HT-29 (cell line): Measurements from ENCODE around the gene ALDH1A2. TPM values are rescaled to one million over a fixed set of nuclear protein-coding genes. Genes with fewer than 3 reads are reported as not detected.
A peak's percentile ranks its signal among the peaks of the same experiment; 100 is the strongest.
"Not testable (repeated sequence)": the region's sequence is repeated elsewhere in the genome, so short reads cannot be mapped to it uniquely, and the experiment has no call there.

ENCODE experiments used
- DNase-seq: peaks from one replicate; pipeline ENCODE4 v3.0.0-alpha.2; 2015; ENCODE audit warnings: low spot score
- total RNA-seq: library from RNA; depleted of rRNA; stranded (reverse); fragments of >200 nt; shearing (Covaris generic); gene quantifications from 2 replicates; pipeline ENCODE4 v1.2.3, GENCODE V29; 2014

ALDH1A2 gene
- total RNA-seq, 1 experiment from 2014 or later = 0.25 TPM

- not testable (repeated sequence) for DNase-seq
These were observed 65.8 kb downstream of the ALDH1A2 start for GRCh38 chr15:57999699-58000098.

GRCh38 chr15:57996561-57996960, 69.0 kb downstream of the ALDH1A2 start:
- no peak for DNase-seq

DNA sequence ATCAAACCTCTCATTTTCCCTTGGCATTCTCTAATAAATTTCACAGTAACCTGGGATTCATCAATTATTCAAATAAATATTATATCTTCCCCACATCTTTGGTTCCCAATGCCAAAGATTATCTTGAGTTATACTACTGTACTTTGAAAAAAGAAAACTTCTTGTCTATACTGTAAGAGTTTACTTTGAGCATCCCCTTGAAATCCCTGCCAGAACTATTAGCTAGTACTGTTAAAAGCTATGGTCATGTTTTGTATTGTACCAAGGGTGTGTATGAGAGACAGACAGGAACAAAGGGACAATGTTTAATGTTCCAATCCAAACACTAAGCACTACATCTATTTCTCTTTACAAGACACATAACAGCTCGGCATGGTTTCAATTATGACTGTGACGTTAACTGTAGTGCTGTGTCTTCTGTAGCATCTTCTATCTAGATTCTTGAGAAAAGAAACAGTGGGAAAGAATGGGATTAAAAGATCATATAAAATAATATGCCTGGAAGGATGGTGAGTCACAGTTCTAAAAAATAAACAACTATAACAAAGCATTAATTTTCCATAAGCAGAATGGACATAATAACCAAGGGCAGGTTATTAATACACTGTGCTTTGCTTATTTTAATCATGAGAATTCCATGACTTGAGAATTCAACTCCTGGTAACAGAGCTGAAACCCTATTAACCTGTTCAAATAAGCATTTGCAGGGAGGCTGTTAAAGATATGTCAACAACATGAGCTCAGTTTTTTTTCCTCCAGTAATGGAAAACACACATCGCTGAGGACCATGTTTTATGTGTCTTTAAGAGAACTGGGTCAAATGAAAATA, 71.1 kb downstream of the ALDH1A2 start:
- DNase-seq = no peak

DNA sequence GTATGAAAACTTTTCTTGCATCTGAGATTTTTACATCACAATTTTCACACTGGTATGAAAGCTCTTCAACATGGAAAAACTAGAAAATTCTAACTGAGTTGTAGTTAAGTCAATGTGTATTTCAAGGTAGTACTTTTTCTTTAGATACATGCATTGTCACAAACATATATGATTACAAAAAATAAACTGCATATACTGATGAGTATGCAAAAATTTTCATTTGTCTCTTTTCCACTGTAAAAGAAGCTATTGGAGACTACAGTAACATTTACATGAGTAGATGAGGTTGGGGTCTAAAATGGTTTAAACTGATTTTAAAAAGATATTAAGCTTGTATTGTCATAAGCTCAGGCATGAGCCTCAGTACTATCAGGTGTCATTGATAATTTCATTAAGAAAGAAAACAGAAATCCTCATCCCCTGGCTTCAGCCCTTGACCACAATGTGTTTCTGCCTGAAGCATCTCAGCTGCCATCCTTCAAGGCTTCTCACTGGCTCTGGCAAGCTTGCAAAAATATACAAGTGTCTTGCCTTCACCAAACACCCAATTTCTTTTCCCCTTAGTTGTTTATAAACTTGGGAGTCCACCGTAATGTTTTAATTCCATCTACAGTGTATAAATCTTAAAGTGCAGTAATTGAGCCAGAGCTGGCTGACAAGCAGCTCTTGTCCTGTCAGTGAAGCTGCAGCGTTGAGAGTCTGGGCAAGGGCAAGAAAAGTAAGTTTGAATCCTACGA, 71.9 kb downstream of the ALDH1A2 start:
- no peak for DNase-seq

GRCh38 chr15:57992761-57993355, 72.7 kb downstream of the ALDH1A2 start:
- no peak for DNase-seq

- no peak for DNase-seq
These were observed 92.0 kb downstream of the ALDH1A2 start for GRCh38 chr15:57973534-57973933.

GRCh38 chr15:57972864-57973263, 92.6 kb downstream of the ALDH1A2 start:
- no peak for DNase-seq

GRCh38 chr15:57969996-57970395, 95.5 kb downstream of the ALDH1A2 start:
- no peak for DNase-seq

GRCh38 chr15:57969355-57969754, 96.2 kb downstream of the ALDH1A2 start:
- DNase-seq = peak; percentile 46

DNA sequence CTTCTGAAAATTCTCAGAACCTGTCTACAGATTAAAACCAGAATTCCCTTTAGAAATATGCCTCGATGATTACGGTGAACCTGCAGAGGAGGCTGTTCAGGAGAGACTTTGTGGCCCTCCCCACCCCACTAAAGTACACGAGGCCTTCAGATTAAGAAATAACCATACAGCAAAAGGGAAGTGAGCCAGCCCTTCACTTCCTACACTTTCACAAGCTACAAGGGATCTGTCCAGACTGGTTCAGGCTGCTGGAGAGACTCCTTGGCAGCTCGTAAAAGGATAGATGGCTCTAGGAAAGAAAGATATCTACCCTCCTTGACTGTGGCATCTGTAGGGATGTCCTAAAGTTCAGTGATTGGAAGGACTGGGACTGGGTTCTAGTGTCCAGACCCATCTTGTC, 102.6 kb downstream of the ALDH1A2 start:
- no peak for DNase-seq

GRCh38 chr15:57961919-57962318, 103.6 kb downstream of the ALDH1A2 start:
- no peak for DNase-seq

DNA sequence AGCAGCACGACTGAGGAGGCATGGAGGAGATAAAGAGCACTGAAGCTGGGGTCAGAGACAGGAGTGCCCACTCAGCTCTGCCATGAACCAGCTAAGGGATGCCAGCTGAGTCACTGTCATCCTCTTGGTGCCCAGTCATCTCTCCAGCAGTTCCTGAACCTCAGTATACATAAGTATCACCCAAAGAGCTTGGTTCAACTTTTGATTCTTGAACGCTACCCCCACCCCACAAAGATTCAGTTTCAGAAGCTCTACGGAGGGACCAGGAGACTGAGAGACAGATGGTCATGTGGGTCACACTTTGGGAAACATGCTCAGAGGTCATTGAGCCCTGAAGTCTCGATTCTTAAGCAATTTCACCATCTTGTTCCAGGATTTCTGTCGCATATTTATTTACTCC, 108.4 kb downstream of the ALDH1A2 start:
- DNase-seq = no peak

DNA sequence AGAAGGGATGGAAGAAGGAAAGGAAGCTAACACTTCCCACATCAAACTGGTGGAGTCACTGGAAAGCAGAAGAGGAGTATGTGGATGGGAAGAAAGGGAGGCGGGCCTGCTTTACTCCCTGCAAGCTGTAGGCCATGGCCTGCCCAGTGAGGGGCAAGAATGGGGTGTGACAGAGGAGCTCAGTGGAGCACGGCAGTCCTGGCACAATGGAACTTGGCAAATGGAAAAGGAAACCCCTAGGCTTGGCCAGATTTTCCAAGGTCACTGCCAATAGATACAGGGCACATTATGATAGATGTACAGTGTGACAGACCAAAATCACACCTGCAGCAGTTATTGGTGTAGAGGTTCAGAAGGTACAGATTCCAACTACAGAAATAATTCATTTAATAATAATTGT, 111.6 kb downstream of the ALDH1A2 start:
- DNase-seq = no peak

GRCh38 chr15:57951328-57951932, 114.1 kb downstream of the ALDH1A2 start:
- DNase-seq = no peak

DNA sequence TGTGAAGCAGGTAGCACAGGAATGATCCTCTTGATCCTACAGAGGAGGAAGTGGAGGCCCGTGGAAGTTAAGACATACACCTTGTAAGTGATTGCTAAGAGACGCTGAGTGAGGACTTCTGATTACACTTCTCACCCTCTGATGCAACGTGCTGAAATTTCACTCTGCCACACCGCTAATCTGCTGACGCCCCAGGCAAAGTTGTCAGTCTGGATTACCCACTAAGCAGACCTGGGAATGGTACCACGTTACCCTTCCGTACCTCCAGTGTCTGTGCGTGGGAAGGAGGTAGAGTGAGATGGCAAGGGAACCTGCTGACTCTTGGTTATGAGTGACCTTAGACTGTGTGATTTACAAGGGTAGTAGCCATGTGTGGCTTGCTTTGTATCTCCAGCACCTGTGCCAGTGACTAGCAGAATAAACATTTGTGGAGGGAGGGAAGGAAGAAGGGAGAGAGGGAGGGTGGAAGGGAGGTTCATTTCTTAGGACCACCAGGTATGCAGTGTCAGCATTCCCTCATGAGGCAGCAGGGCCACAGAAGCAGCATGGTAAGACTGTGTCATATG, 115.0 kb downstream of the ALDH1A2 start:
- DNase-seq = peak; percentile 5

GRCh38 chr15:57949374-57949943, 116.1 kb downstream of the ALDH1A2 start:
- no peak for DNase-seq

- DNase-seq = no peak
These were observed 116.9 kb downstream of the ALDH1A2 start for GRCh38 chr15:57948351-57949289.

- no peak for DNase-seq
These were observed 117.7 kb downstream of the ALDH1A2 start for GRCh38 chr15:57947781-57948180.

- DNase-seq = no peak
These were observed 118.2 kb downstream of the ALDH1A2 start for GRCh38 chr15:57947282-57947681.

GRCh38 chr15:57946491-57947048, 118.9 kb downstream of the ALDH1A2 start:
- DNase-seq = no peak
